GM18858 (cell line): ENCODE measurements around the gene TMEM242.
"Not testable (repeated sequence)": the region's sequence is repeated elsewhere in the genome, so short reads cannot be mapped to it uniquely, and the experiment has no call there.

Experiments used
- ATAC-seq: cut with Tn5 transposase; IDR thresholded peaks from one replicate; pipeline ENCODE4 v1.9.1; 2021; ENCODE audit not compliant: unreplicated experiment

The TMEM242 gene

GRCh38 chr6:157325069-157325805 lies 1.9 kb upstream of the TMEM242 start:
- ATAC-seq: no peak

- peak; percentile 27 for ATAC-seq
Observed at GRCh38 chr6:157323966-157324300, 614 bp upstream of the TMEM242 start.

DNA sequence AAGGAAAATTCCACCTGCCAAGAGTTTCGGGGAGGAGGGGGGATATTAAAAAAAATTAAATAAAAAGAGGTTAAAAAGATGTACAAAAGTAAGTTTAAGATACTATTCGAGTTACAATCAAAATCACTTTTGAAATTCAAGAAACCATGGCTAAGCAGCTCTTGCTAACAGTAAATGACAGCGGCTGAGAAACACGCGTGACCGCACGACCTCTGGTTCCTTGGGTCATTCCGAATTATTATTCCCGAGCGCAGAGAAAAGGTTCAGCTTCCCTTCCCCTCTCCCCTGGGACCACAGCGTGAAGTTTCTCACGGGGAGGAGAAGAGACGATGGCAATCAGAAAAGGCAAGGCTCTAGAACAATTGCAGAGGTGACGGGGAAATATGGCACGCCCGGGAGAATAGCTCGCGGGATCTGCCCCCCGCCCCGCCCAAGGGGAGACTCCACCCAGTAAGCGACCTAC lies 496 bp downstream of the TMEM242 start:
- no peak for ATAC-seq

GRCh38 chr6:157316871-157317814 lies 6.2 kb downstream of the TMEM242 start:
- ATAC-seq: no peak

DNA sequence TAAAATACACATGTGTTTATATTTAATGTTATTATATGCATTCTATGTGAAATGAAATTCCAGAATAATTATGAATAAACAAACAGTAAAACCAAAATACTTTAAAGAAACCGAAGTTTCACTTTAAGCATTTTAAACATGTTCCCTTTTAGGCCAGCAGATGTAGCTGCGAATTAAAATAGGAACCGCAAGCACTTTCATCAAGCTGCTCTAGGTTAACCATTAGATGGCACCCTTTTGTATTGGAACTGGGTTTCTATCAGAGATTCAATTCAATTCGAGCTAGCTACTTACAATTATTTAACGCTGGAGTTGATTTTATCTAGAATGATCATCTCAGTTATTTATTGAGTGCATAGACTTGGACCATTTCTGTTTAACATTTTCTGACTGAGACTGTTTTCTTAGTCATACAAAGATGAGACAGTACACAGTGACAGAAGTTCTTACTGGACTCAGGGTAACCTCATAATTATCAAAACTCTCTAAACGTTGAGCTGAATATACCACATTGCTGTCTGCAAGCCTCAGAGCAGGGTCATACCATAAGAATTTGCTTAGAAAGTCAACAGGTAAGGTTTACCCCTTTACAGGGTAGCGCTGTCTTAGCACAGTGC lies 8.5 kb downstream of the TMEM242 start:
- peak; percentile 70 for ATAC-seq

DNA sequence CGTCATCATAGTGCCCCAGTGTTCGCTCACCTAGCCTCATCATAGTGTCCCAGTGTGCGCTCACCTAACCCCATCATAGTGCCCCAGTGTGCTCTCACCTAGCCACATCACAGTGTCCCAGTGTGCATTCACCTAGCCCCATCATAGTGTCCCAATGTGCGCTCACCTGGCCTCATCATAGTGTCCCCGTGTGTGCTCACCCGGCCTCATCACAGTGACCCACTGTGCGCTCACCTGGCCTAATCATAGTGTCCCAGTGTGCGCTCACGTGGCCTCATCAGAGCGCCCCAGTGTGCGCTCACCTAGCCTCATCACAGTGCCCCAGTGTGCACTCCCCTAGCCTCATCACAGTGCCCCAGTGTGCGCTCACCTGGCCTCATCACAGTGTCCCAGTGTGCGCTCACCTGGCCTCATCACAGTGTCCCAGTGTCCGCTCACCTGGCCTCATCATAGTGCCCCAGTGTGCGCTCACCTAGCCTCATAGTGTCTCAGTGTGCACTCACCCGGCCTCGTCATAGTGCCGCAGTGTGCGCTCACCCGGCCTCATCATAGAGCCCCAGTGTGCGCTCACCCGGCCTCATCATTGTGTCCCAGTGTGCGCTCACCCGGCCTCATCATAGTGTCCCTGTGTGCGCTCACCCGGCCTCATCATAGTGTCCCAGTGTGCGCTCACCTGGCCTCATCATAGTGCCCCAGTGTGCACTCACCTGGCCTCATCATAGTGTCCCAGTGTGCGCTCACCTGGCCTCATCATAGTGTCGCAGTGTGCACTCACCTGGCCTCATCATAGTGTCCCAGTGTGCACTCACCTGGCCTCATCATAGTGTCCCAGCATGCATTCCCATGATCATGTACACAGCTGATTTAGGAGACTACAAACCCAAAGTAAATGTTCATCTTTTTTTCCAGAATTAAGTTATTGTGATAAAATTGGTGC lies 9.5 kb downstream of the TMEM242 start:
- no peak for ATAC-seq

- no peak for ATAC-seq
Observed at GRCh38 chr6:157312757-157313156, 10.6 kb downstream of the TMEM242 start.

DNA sequence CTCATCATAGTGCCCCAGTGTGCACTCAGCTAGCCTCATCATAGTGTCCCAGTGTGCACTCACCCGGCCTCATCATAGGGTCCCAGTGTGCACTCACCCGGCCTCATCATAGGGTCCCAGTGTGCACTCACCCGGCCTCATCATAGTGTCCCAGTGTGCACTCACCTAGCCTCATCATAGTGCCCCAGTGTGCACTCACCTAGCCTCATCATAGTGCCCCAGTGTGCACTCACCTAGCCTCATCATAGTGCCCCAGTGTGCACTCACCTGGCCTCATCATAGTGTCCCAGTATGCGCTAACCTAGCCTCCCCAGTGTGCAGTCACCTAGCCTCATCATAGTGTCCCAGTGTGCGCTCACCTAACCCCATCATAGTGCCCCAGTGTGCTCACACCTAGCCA lies 12.6 kb downstream of the TMEM242 start:
- not testable (repeated sequence) for ATAC-seq

GRCh38 chr6:157307661-157308060 lies 15.7 kb downstream of the TMEM242 start:
- no peak for ATAC-seq

GRCh38 chr6:157305670-157306653 lies 17.4 kb downstream of the TMEM242 start:
- ATAC-seq: no peak

DNA sequence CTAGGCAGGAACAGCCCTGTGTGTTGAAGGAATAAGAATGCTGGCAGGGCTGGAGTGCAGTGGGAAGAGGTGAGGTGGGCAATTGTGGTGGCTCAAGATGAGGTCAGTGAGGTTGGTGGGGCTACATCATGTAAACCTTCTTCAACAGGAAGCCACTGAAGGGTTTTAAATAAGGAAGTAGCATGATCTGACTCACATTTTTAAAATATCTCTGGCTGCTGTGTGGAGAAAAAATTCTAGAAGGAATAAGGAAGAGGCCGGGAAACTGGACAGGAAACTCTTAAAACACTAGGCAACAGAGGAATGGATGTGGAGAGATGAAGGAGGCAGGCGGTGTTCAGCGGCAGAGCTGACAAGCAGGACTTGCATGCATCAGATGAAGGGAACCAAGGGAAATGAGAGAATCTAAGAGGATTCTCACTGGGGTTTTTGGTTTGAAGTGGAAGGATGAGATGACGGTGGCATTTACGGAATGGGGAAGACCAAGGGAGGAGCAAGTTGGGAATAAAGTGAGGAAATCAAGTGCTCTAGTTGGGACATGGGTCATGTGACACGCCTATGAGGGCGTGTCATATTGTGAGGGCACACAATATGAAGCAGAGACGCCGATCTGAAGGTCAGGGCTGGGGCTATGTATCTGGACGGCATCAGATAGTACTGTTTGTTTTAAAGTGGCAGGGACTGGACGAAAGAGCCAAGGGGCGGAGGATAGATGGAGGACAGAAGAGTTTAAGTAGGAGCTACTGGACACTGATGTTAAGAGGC lies 18.2 kb downstream of the TMEM242 start:
- no peak for ATAC-seq

DNA sequence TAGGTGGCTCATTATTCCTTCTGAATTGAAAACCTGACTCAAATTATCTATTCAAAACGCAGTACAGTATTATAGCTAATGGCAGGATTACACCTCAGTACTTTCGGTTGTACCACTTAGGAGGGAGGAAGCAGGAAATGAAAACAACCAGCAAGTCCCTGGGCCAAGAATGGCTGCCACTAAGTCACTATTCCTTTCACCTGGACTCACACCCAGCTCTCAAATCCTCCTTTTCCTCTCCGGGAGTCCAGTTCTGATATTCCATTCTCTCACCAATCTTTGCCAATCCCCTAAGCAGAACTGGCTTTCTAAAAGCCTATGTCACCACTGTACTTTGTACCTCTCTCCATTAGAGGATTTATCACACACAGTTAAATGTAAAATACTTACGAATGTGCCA lies 20.6 kb downstream of the TMEM242 start:
- ATAC-seq: no peak

- ATAC-seq: no peak
Observed at GRCh38 chr6:157300436-157300835, 22.9 kb downstream of the TMEM242 start.

GRCh38 chr6:157300006-157300405 lies 23.3 kb downstream of the TMEM242 start:
- ATAC-seq: no peak

DNA sequence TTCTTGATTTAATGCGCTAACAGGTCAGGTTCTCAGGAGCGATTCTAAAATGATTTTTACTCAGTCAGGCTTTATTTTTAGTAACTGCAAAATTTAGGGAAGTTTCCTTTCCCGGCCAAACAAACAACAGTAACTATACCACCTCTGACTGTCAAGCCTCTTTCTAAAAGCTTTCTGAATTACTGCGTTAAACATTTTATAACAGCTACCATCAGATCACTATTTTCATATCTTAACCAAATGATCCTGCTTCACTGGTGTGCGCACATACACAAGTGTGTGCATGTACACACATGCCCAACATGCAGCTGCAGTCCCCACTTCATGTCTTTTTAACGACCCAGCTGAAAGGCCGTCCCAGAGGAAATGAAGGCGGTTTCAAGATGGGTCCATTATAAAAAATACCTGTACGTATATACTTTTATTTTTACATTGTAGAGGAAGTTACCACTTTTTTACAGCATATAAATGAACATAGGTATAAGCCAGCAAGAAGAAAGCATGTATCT lies 25.0 kb downstream of the TMEM242 start:
- no peak for ATAC-seq

DNA sequence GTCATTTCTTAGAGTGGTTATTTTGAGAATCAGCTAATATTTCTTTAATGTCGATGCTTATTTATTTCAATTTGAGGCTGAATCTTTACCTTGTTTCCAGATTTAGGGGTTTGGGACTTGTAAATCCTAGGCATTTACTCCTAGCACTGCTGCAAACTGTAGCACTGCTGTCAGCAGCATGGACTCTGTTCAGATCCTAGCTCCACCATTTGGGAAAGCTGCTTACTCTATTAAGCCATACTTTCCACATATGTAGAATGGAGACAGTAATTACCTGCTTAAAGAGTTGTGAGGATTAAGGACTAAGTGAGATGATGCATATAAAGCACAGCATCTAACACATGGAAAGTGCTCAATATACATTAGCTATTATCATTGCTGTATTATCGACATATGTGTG lies 28.7 kb downstream of the TMEM242 start:
- no peak for ATAC-seq

GRCh38 chr6:157293780-157294179 lies 29.5 kb downstream of the TMEM242 start:
- no peak for ATAC-seq

- no peak for ATAC-seq
Observed at GRCh38 chr6:157292202-157292601, 31.1 kb downstream of the TMEM242 start.
